A549 treated with RU486 at 1 μM for 4 hours (cell line): ENCODE results near the gene PREPL. TPM values are rescaled to one million over a fixed set of nuclear protein-coding genes. Genes with fewer than 3 reads are reported as not detected.

Source experiments
- total RNA-seq: library from RNA; stranded (reverse); fragments of 200-300 nt; extraction: Qiagen RNA extraction; gene quantifications from 5 replicates; pipeline ENCODE4 v1.2.3, GENCODE V29; 2022; ENCODE audit warnings: low read depth

The PREPL gene
- total RNA-seq, result 11.9 to 24.2 TPM (median 23.4 TPM) in 5 replicates

DNA sequence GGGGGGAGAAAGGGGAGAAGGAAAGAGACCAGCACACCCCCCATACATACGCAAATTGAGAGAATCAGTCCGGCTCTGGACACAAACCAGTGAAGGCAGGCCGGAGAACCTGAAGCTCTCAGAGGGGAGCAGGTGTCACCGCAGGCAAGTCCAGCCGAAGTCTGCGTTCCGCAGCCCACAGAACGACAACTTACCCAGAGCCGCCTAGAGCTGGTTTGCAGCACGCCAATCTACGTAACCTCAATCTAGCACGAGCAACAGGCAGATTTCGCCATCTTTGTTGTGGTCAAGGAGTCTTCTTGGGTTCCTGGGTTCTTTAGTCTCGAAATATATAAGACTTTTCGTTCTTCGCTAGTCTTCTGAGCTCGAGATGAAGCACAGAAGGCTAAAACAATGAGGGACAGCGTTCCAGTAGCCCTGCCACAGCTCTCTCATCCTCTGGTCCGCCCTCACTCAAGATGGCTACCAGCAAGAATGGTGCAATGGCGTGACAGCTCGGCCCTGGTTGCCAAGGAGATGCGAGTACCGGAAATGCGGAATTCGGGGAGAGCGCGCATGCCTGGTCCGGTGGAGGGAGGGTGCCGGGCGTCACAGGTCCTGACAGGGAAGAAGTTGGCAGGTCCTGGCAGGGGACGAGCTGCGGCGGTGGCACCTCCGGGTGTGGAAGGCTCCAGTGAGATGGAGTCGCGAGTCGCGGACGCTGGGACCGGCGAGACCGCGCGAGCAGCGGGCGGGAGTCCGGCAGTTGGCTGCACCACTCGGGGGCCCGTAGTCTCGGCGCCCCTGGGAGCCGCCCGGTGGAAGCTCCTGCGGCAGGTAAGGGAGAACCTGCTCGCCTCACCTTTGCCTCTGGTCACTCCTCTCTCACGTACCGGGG lies at the start of gene PREPL, which contains the start of gene CAMKMT:
Gene PREPL (minus strand): TSS at position 165 of the 877 bp plus-strand sequence. CDS start 15,152 bp downstream, outside the sequence.
Gene CAMKMT (plus strand): TSS at position 618 of the 877 bp plus-strand sequence.

Other genes with a start within 250 kb of the PREPL start
- 21.5 to 32.0 TPM (median 27.1 TPM) in 5 replicates for gene PPM1B, start 192.6 kb downstream of the PREPL start, total RNA-seq
- gene SLC3A1, start 86.0 kb downstream of the PREPL start, total RNA-seq, result 0.47 to 0.82 TPM (median 0.76 TPM) in 5 replicates
- gene CAMKMT, start 453 bp upstream of the PREPL start, total RNA-seq, result 5.3 to 7.2 TPM (median 5.9 TPM) in 5 replicates